ENCODE results near the gene RFX3.
A peak's percentile ranks its signal among the peaks of the same experiment; 100 is the strongest.

The RFX3 gene

GRCh38 chr9:3480353-3480655 lies 45.5 kb downstream of the RFX3 start:
- DNase-seq (ENCODE audit: low read depth) = no peak
- H3K4me3 ChIP-seq (ENCODE audit: low read depth, low read length) = no peak overlapping the region

DNA sequence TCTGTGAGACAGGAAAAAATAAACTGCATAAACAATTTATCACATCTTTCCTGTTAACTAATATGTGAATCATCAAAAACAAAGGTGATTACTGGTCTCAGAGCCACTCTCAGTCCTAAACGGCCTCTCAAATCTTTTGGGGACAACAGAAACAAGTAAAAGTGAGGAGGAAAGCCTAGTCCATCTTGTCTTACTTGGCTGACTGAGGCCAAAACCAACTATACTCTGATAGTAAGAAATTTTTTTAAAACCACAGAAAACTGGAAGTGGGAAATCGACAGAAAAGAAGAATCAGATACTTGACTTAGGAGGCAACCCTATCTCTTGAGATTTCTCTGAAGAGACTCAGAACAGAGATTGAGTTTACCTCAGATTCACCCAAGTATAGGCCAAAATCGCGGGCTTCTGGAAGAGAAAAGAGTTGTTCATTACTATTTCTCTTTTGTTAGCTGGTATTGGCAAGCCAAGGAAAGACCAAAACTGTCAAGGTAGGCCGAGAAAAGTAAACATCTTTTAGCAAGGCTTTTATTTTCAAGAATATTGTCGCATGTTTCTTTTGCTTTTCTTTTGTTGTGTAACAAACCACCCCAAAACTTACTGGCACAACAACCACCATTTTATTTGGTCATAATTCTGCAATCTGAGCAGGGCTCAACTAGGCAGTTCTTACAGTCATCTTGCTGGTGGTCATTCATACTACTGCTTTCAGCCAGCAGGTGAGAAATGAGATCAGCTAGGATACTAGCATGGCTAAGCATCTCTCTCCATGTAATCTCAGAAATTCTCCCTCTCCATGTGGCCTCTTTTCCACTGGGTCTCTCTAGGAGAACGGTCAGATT lies 46.1 kb downstream of the RFX3 start:
- H3K4me3 ChIP-seq (ENCODE audit: low read depth, low read length) = no peak overlapping the region
- no peak for DNase-seq (ENCODE audit: low read depth)

DNA sequence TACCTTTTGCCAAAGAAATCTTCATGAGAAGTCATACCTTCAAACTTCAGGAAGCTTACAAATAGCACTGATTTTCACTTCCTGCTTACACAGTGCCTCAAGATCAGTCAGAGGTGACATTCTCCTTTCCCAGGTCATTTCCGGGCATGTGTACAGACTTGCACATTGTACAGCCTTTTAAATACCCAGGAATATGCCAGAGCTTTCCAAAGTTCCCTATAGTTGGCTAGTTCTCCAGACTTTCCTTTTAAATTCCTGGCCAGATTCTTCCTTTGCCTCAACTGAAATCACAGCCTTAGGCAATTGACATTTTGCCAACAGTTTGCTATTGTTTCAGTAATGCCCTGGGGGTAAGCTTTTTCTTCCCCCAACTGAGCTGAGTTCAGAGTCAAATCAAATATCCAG lies 47.2 kb downstream of the RFX3 start:
- DNase-seq (ENCODE audit: low read depth) = no peak
- no peak overlapping the region for H3K4me3 ChIP-seq (ENCODE audit: low read depth, low read length)

GRCh38 chr9:3477236-3477834 lies 48.5 kb downstream of the RFX3 start:
- H3K4me3 ChIP-seq (ENCODE audit: low read depth, low read length) = no peak overlapping the region
- no peak for DNase-seq (ENCODE audit: low read depth)

DNA sequence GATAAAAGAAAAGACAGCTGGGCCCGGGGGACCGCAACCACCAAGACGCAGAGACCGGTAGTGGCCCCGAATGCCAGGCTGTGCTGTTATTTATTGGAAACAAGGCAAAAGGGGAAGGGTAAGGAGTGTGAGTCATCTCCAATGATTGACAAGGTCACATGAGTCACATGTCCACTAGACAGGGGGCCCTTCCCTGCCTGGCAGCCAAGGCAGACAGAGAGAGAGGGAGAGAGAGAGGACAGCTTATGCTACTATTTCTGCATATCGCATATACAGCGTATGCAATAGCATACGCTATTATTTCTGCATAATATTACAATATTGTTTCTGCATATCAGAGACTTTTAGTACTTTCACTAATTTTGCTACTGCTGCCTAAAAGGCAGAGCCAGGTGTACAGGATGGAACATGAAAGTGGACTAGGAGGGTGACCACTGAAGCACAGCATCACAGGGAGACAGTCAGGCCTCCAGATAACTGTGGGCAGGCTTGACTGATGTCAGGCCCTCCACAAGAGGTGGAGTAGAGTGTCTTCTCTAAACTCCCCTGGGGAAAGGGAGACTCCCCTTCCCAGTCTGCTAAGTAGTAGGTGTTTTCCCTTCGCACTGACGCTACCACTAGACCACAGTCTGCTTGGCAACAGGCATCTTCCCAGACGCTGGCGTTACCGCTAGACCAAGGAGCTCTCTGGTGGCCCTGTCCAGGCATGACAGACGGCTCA lies 50.3 kb downstream of the RFX3 start:
- no peak for DNase-seq (ENCODE audit: low read depth)
- no peak overlapping the region for H3K4me3 ChIP-seq (ENCODE audit: low read depth, low read length)

- no peak for DNase-seq (ENCODE audit: low read depth)
- H3K4me3 ChIP-seq (ENCODE audit: low read depth, low read length) = no peak overlapping the region
Observed at GRCh38 chr9:3474821-3475220, 51.0 kb downstream of the RFX3 start.

DNA sequence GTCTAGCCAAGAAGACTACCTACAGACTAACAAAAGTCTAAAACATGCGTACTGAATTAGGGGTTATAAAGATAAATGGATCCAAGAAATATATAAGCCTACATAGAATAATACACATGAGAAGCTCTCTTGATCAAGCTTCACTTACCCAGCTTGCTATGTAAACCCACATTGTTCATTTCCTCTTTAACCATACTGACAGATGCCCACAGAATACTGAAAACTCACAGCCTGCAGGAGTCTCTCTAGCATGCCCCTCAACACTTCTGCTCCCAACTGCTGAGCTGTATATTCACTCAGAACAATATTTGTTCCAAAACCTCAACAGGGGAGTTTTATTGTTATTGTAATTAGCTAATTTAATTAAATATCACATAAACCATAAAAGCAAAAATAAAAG lies 52.4 kb downstream of the RFX3 start:
- H3K4me3 ChIP-seq (ENCODE audit: low read depth, low read length) = no peak overlapping the region
- DNase-seq (ENCODE audit: low read depth) = no peak

GRCh38 chr9:3471883-3472282 lies 53.9 kb downstream of the RFX3 start:
- DNase-seq (ENCODE audit: low read depth) = no peak

GRCh38 chr9:3468421-3469205 lies 57.2 kb downstream of the RFX3 start:
- H3K4me3 ChIP-seq (ENCODE audit: low read depth, low read length) = no peak overlapping the region
- DNase-seq (ENCODE audit: low read depth) = no peak

More at GRCh38 chr9:3471883-3472282, 53.9 kb downstream of the RFX3 start:
- H3K4me3 ChIP-seq (ENCODE audit: low read depth, low read length) = no peak overlapping the region

DNA sequence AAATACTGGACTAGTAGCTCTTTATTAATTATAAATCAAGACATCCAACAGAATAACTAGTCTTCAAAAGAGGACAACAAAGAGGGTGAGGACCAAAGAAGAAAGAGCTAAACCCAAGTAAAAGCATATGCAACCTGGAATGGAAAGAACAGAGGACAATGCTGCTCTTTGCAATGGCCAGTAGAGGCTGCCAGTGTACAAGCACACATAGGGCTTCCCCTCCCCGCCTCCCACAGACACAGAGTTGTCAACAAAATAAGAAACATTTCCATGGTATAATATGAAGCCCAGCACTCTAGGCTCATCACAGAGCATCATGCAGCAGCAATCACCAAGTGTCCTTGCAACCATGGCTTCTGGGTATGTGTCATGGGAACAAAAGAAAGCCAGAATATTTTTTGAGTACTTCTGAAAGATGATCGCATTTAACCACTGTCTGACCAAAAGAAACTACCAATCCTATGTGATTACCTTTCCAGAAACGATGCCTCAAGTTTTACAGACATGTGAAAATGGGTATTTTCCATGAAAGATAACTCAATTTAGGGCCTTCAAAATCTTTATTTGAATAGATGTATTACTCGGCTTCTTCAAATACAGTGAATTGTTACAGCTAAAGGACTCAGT lies 58.1 kb downstream of the RFX3 start:
- no peak overlapping the region for H3K4me3 ChIP-seq (ENCODE audit: low read depth, low read length)
- DNase-seq (ENCODE audit: low read depth) = peak; percentile 34

- no peak overlapping the region for H3K4me3 ChIP-seq (ENCODE audit: low read depth, low read length)
- no peak for DNase-seq (ENCODE audit: low read depth)
Observed at GRCh38 chr9:3464033-3464638, 61.7 kb downstream of the RFX3 start.

- DNase-seq (ENCODE audit: low read depth) = no peak
- no peak overlapping the region for H3K4me3 ChIP-seq (ENCODE audit: low read depth, low read length)
Observed at GRCh38 chr9:3458806-3459475, 66.9 kb downstream of the RFX3 start.

DNA sequence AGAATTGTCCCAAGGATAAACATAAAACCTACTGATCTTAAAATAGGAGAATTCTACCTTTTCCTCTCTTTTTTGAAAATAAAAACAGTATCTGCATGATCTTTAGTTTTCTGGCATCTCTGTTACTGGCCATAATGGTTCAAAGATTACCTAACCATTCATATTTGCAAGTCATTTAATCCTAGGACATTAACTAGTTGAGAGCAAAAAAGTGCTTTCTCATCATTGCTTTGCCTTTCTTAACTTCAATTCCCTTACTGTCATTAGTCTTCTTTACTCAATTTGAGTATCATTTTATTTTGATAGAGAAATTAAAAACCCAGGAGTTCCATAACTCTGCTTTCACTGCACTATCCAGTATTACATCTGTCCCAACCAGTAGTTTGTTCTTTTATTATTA lies 68.6 kb downstream of the RFX3 start:
- DNase-seq (ENCODE audit: low read depth) = no peak
- H3K4me3 ChIP-seq (ENCODE audit: low read depth, low read length) = no peak overlapping the region

DNA sequence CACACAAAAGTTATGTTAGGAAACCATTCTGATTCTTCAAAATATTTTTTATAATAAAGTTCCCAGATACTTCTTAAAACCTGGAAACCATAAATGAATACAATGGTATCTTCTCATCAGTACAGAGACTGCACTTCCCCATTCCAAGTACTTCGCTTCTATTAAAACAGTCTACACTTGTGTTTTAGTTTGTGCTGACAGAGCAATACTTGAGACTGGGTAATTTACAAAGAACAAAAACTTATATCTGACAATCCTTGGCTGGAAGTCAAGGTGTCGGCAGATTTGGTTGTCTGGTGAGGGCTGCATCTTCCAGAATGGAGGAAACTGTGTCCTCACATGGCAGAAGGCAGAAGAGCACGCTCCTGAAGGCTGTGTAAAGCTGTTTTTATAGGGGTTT lies 70.1 kb downstream of the RFX3 start:
- no peak overlapping the region for H3K4me3 ChIP-seq (ENCODE audit: low read depth, low read length)
- DNase-seq (ENCODE audit: low read depth) = no peak

DNA sequence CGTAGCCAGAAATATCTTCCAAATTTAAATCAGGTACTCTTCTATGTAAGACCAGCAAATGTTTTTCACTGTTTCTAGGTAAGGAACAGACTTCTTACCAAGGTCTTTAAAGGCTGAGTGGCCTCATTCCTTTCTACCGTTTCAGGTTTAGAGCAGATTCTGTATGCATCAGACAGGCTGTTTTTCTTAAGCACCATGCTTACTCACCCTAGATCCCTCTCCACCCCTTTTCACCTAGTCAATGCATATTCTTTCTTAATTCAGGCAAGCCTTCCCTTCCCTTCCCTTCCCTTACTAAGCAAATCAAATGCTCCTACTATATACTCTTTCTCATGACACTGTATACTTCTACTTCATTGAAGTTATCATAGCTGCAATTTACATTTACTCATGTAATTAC lies 70.7 kb downstream of the RFX3 start:
- DNase-seq (ENCODE audit: low read depth) = no peak

GRCh38 chr9:3451956-3452355 lies 73.8 kb downstream of the RFX3 start:
- no peak for DNase-seq (ENCODE audit: low read depth)
- H3K4me3 ChIP-seq (ENCODE audit: low read depth, low read length) = no peak overlapping the region

More for the DNA sequence above, 70.7 kb downstream of the RFX3 start:
- no peak overlapping the region for H3K4me3 ChIP-seq (ENCODE audit: low read depth, low read length)

DNA sequence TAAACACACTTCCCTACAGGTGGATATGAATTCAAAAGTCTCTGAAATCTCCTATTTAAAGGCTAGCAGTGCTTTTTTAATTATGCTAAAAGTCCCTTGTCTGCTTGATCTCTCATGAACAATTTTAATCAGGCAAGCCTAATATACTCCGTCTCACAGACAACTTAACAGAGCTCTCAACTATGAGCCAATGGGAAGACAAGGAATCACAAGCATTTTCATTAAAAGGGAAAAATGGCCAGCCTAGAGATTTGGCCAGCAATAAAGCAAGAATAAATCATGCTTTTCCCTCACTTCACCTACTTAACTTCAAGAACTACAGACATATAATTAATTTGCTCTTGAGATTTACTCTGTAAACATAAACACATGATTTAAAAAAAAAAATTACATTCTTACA lies 78.0 kb downstream of the RFX3 start:
- no peak overlapping the region for H3K4me3 ChIP-seq (ENCODE audit: low read depth, low read length)
- DNase-seq (ENCODE audit: low read depth) = no peak

GRCh38 chr9:3447143-3447542 lies 78.7 kb downstream of the RFX3 start:
- no peak for DNase-seq (ENCODE audit: low read depth)
- no peak overlapping the region for H3K4me3 ChIP-seq (ENCODE audit: low read depth, low read length)

DNA sequence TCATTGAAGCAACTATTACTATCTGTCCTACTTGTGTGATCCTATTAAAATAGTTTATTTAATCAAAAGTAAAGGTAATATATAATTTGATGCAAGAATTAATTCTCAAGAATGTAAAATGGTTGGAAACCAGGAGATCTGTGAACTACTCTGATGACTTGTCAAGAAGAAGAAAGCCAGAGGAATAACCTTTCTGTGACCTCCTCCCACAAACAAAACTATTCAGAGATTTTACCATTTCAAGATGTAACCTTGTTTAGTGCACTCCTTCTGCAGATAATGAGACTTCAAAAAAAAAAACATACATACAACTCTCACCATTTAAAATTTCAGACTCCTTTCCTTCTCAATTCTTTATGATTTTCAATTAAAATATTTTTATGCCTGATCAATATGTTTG lies 79.5 kb downstream of the RFX3 start:
- no peak overlapping the region for H3K4me3 ChIP-seq (ENCODE audit: low read depth, low read length)
- no peak for DNase-seq (ENCODE audit: low read depth)
